ENCODE data around the gene ACOX1. TPM values are rescaled to one million over a fixed set of nuclear protein-coding genes. Genes with fewer than 3 reads are reported as not detected.

The ACOX1 gene
- total RNA-seq, 1 experiment from 2014 or later, result 50.2 TPM

GRCh38 chr17:75933808-75934207 is 45.2 kb downstream of the ACOX1 start:
- H3K9ac ChIP-seq (ENCODE audit: low read length), result no peak overlapping the region
- H3K9me3 ChIP-seq (ENCODE audit: control insufficient read depth in 1 of 2, insufficient read depth in 1 of 2, low read depth in 1 of 2, low read length in 2 of 2), result no peaks in the 10 kb centered on the region
- H3K27ac ChIP-seq (ENCODE audit: low read depth, low read length), result no peak overlapping the region
- no peaks in the 10 kb centered on the region for H3K79me2 ChIP-seq (ENCODE audit: insufficient read depth, low read length)
- H3K36me3 ChIP-seq (ENCODE audit: control insufficient read depth in 1 of 2, insufficient read depth in 2 of 2, low read length in 2 of 2), result no peaks in the 10 kb centered on the region
- DNase-seq (ENCODE audit: low read depth, low spot score) (no peak), ATAC-seq (no peak)
- no peak overlapping the region for H3K4me3 ChIP-seq (replicated peaks in 1 of 2; ENCODE audit: low read depth in 1 of 2, low read length in 2 of 2)
- H3K9me2 ChIP-seq (ENCODE audit: insufficient read depth), result no peaks in the 10 kb centered on the region
- ChIA-PET CTCF (no interaction called here), RAD21 (ENCODE audit: low non-redundant PET in 1 of 2, low total read pairs in 2 of 2, uncharacterized antibody in 2 of 2, unreplicated experiment in 2 of 2) (no interaction called here), POLR2A (interaction anchor here (1.4 kb wide), 1 partner anchor 29 kb away, joined by 6 read pairs; the partner anchor contains the start of gene MRPL38)
- H3K4me1 ChIP-seq (ENCODE audit: control insufficient read depth in 1 of 2, insufficient read depth in 2 of 2, low read length in 2 of 2), result no peaks in the 10 kb centered on the region
- TF ChIP-seq TCF7L2 (IDR thresholded peaks at IDR 0.05; ENCODE audit: borderline replicate concordance, extremely low read depth, insufficient read depth, insufficient read length) (no peak), RAD21 (IDR thresholded peaks at IDR 0.05; ENCODE audit: low read depth) (no peak), CTCF (IDR thresholded peaks at IDR 0.05 in 2 of 3, conservative IDR thresholded peaks at IDR 0.05 in 1 of 3; ENCODE audit: borderline replicate concordance in 1 of 3, insufficient read depth in 1 of 3, low read depth in 2 of 3, low read length in 2 of 3) (no peak), POLR2A (IDR thresholded peaks at IDR 0.05; ENCODE audit: borderline replicate concordance, extremely low read depth, insufficient read depth, insufficient read length) (no peak), CBX3 (IDR thresholded peaks at IDR 0.05; ENCODE audit: low read depth) (no peak), JUND (IDR thresholded peaks at IDR 0.05) (no peak), CEBPB (IDR thresholded peaks at IDR 0.05; ENCODE audit: low read depth) (no peak), POLR2AphosphoS5 (IDR thresholded peaks at IDR 0.05; ENCODE audit: low read depth, low read length) (no peak), ZNF274 (IDR thresholded peaks at IDR 0.05; ENCODE audit: low read depth, low read length) (no peak)
- TF ChIP-seq, protein P1, sequence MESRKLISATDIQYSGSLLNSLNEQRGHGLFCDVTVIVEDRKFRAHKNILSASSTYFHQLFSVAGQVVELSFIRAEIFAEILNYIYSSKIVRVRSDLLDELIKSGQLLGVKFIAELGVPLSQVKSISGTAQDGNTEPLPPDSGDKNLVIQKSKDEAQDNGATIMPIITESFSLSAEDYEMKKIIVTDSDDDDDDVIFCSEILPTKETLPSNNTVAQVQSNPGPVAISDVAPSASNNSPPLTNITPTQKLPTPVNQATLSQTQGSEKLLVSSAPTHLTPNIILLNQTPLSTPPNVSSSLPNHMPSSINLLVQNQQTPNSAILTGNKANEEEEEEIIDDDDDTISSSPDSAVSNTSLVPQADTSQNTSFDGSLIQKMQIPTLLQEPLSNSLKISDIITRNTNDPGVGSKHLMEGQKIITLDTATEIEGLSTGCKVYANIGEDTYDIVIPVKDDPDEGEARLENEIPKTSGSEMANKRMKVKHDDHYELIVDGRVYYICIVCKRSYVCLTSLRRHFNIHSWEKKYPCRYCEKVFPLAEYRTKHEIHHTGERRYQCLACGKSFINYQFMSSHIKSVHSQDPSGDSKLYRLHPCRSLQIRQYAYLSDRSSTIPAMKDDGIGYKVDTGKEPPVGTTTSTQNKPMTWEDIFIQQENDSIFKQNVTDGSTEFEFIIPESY (IDR thresholded peaks at IDR 0.05; ENCODE audit: extremely low read depth, insufficient replicate concordance, low read length), result no peak
- no peak overlapping the region for H2AFZ ChIP-seq (ENCODE audit: low read depth, low read length, poor library complexity, severe bottlenecking)
- no peaks in the 10 kb centered on the region for H3K27me3 ChIP-seq (ENCODE audit: insufficient read depth, low read length)
- no peak overlapping the region for H3K4me2 ChIP-seq (ENCODE audit: low read length)
- no TSS peak for BruUV-seq (replicated peaks)
- intact Hi-C loops (cut with micrococcal nuclease), result no loop called here
- no peaks in the 10 kb centered on the region for H4K20me1 ChIP-seq (ENCODE audit: insufficient read depth)

Measured in HCT116 (cell line).